MV-4-11 (cell line): Measurements from ENCODE around the gene OR52A5.

Experiments used
- DNase-seq: peaks from one replicate; lab custom pipeline; 2025; lab: John Stamatoyannopoulos, UW

Gene OR52A5

DNA sequence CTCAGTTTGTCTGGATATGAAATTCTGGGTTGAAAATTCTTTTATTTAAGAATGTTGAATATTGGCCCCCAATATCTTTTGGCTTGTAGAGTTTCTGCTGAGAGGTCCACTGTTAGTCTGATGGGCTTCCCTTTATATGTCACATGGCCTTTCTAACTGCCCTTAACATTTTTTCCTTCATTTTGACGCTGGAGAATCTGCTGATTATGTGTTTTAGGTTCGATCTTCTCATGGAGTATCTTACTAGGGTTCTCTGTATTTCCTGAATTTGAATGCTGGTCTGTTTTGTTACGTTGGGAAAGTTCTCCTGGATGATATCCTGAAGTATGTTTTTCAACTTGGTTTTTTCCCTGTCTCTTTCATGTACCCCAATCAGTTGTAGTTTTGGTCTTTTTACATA lies 22.8 kb downstream of the OR52A5 start:
- DNase-seq = no peak

DNA sequence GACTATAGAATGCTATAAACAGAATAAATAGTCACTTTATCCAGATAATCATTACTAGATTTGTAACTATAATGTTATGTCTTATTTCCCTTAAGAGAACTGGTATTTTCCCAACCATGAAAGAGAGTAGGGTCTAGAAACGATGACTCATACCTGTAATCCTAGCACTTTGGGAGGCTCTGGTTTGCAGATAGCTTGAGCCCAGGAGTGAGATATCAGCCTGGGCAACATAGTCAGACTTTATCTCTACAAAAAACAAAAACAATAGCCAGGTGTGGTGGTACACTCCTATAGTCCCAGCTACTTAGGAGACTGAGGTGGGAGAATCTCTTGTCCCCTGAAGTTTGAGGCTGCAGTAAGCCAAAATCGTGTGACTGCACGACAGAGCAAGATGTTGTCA lies 30.9 kb downstream of the OR52A5 start:
- DNase-seq = no peak

DNA sequence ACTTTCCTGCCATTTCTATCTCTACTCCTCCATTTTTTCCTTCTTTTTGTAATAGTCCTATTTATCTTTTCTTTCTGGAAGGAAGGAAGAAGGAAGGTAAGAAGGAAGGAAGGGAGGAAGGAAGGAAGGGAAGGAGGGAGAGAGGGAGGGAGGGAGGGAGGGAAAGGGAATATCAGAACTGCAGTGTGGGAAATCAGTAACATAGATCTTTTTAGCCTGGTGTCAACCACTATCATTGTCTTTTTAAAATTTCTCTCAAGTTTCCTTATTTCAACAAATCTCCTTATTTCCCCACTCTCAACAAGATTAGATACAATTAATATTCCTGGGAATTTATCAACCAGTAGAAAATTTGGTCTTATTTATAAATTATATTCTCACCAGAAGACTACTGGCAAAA lies 35.1 kb downstream of the OR52A5 start:
- no peak for DNase-seq

DNA sequence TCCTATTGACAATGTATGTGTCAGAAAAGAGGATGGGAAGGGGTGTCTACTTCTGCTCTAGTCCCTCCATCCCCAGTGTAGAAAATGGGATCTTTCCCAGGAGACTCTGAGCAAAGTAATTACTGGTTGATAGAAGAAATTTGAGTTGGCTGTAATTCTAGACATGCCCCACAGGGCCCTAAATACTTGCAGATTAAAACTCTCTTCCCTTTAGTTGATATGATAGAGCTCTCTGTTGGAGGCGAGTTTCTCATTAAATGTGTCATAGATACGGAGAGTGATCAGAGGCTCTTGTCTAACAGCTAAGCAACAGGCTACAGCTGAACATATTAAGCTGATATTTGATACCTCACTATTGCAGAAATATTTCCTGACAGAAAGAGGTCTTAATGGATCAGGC lies 35.9 kb downstream of the OR52A5 start:
- DNase-seq = no peak

DNA sequence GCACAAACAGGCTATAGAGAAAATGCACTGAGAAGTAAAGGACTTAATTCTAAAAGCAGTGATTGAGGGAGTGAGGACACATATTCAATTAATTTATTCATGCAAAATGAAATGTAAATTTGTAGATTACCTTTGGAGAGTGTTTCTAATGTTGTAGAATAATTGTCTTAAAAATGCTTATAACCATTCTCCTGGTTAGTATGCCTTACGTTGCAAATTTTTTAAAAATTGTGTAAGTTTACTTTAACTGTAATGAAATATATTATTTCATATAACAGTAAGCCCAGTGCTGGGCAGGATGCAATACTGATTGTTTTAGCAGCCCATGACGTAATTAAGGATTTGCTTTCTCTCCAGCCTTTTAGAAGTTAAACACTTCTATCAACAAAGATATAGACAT lies 42.1 kb downstream of the OR52A5 start:
- no peak for DNase-seq

DNA sequence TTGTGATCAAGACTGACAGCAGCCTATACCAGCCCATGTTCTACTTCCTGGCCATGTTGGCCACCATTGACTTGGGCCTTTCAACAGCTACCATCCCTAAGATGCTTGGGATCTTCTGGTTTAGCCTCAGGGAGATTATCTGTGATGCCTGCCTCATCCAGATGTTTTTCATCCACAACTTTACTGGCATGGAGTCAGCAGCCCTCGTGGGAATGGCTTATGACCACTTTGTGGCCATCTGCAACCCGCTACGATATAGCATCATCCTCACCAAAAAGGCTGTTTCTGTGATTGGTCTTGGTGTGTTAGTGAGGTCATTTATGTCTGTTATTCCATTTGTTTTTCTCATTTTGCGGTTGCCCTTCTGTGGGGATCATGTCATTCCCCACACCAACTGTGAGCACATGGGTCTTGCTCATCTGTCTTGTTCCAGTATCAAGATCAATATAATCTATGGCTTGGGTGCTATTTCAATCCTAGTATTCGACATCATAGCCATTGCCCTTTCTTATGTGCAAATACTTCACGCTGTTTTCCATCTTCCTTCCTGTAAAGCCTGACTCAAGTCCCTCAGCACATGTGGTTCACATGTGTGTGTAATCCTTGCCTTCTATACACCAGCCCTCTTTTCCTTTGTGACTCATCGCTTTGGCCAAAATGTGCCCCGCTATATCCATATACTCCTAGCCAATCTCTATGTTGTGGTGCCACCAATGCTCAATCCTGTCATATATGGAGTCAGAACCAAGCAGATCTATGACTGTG lies 45.2 kb downstream of the OR52A5 start:
- no peak for DNase-seq

DNA sequence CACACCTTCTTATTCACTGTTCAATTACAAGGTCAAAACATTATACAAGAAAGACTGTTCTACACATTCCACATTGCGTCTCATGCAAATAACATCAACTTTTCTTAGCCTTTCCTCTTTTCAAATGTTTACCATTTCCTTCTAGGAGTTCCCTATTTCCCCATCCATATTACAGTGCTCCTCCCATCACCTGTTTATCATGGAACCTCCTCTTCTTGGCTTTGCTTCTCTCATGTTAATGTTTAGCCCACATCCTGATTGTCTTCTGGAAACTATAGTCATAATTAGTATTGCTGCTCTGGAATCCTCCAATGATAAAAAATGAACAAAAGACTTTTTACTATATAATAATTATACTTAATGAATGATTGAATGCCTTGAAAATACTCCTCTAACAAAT lies 47.5 kb downstream of the OR52A5 start:
- no peak for DNase-seq

DNA sequence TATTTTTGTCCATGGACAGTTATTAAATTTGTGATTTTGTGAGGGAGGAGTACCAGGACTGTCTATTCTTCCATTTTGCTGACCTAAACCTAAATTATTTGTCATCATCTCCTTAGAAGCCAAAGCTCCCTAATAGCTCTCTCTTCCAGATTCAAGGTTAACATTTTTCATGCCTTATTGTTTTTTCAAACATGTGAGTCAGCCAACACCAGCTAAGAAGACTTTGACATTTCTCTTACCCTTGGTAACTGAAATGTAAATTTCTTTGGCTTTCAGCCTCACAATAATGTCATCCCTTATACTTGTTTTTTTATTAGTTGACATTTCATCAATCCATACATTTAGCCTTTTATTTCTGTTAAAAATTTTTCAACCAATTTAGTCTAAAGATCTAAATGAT lies 49.6 kb downstream of the OR52A5 start:
- DNase-seq = no peak

DNA sequence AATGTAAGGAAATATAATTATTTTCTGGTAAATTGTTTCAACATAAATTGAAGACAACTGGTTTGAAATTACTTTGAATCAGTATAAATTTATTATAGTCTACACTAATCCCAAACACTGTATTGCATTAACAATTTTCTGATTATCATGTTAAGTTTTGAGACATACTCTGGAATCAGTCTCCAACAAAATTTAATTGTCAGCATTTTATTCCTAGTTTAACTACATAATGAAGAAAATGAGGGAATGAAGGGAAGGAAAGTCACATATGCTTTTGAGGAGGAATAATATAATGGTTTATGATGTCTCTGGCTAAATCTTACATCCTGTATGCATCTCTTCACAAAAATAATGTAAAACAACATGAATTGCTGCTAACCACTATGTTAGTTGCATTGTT lies 54.6 kb downstream of the OR52A5 start:
- DNase-seq = no peak

DNA sequence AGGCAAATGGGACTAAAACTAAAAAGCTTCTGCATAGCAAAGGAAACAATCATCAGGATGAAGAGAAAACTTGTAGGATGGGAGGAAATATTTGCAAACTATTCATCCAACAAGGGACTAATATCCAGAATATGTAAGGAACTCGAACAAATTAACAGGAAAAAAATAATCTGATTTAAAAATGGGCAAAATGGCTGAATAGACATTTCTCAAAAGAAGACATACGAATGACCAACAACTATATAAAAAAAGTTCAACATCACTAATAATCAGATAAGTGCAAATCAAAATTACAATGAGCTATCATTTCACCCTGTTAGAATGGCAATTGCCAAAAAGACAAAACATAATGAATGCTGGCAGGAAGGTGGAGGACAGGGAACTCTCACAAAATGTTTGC lies 56.8 kb downstream of the OR52A5 start:
- DNase-seq = no peak
